Neural cell (in vitro differentiated cells): ENCODE measurements around the gene LRIG1. TPM values are rescaled to one million over a fixed set of nuclear protein-coding genes. Genes with fewer than 3 reads are reported as not detected.

Experiments used
- H2AFZ ChIP-seq: fragments of 200-600, 300-800 bp; sonication (generic), shearing (Covaris generic); 2 replicates; pipeline ENCODE4 v1.6.0; 2014; ENCODE audit warnings: low read depth, mild to moderate bottlenecking, antibody characterized with exemption, low read length, moderate library complexity
- H3F3A ChIP-seq: fragments of 200-600 bp; shearing (Covaris generic); 2 replicates; pipeline ENCODE4 v1.6.1; 2016; ENCODE audit warnings: mild to moderate bottlenecking, moderate library complexity, mixed read lengths, antibody characterized with exemption, low read length; ENCODE audit not compliant: insufficient read depth, poor library complexity, severe bottlenecking
- H3K27ac ChIP-seq: fragments of 200-600, 300-800 bp; sonication (generic), shearing (Covaris generic); 2 replicates; pipeline ENCODE4 v1.5.1; 2014; ENCODE audit warnings: mild to moderate bottlenecking, low read length, moderate library complexity
- H3K27me3 ChIP-seq: fragments of 300-800, 200-600 bp; sonication (generic), shearing (Covaris generic); 2 replicates; pipeline ENCODE4 v1.6.0; 2014; ENCODE audit warnings: mild to moderate bottlenecking, low read depth, low read length, moderate library complexity; ENCODE audit not compliant: insufficient read depth
- H3K36me3 ChIP-seq: fragments of 300-800, 200-600 bp; sonication (generic), shearing (Covaris generic); 2 replicates; pipeline ENCODE4 v1.5.1; 2014; ENCODE audit warnings: mild to moderate bottlenecking, antibody characterized with exemption, low read length, moderate library complexity; ENCODE audit not compliant: insufficient read depth
- H3K4me2 ChIP-seq: fragments of 300-800, 200-600 bp; sonication (generic), shearing (Covaris generic); 2 replicates; pipeline ENCODE4 v1.6.0; 2014; ENCODE audit warnings: mild to moderate bottlenecking, low read length
- H3K4me3 ChIP-seq: fragments of 300-800, 200-600 bp; sonication (generic), shearing (Covaris generic); 2 replicates; pipeline ENCODE4 v1.5.1; 2014; ENCODE audit warnings: mild to moderate bottlenecking, low read length, moderate library complexity
- H3K79me2 ChIP-seq: fragments of 200-600 bp; shearing (Covaris generic); replicated peaks from 2 replicates; pipeline ENCODE4 v1.6.0; 2014; ENCODE audit warnings: mild to moderate bottlenecking, low read length, moderate library complexity; ENCODE audit not compliant: insufficient read depth
- H3K9ac ChIP-seq: fragments of 300-800, 200-600 bp; sonication (generic), shearing (Covaris generic); 2 replicates; pipeline ENCODE4 v1.6.1; 2016; ENCODE audit warnings: mild to moderate bottlenecking, low read length, mixed read lengths
- H3K9me2 ChIP-seq: fragments of 200-600 bp; shearing (Covaris generic); 2 replicates; pipeline ENCODE4 v1.6.1; 2016; ENCODE audit warnings: mild to moderate bottlenecking, low read length, mixed read lengths; ENCODE audit not compliant: insufficient read depth
- H3K9me3 ChIP-seq: fragments of 200-600, 300-800 bp; sonication (generic), shearing (Covaris generic); 2 replicates; pipeline ENCODE4 v1.6.1; 2016; ENCODE audit warnings: mild to moderate bottlenecking, mixed run types, low read length, moderate library complexity, mixed read lengths
- H4K20me1 ChIP-seq: fragments of 200-600 bp; shearing (Covaris generic); 2 replicates; pipeline ENCODE4 v1.6.1; 2016; ENCODE audit warnings: mild to moderate bottlenecking, mixed run types; ENCODE audit not compliant: insufficient read depth
- CTCF ChIP-seq: fragments of 450-650 bp; IDR thresholded peaks from 2 replicates; pipeline ENCODE4 v1.5.1; 2014; ENCODE audit warnings: antibody characterized with exemption, mild to moderate bottlenecking, moderate library complexity; ENCODE audit not compliant: poor library complexity, severe bottlenecking
- EP300 ChIP-seq: fragments of 450-650 bp; conservative IDR thresholded peaks from 2 replicates; pipeline ENCODE4 v1.6.1; 2014; ENCODE audit warnings: antibody characterized with exemption, mild to moderate bottlenecking, moderate library complexity; ENCODE audit not compliant: poor library complexity, severe bottlenecking
- EZH2 ChIP-seq: fragments of 200-600, 300-800 bp; shearing (Covaris generic), sonication (generic); IDR thresholded peaks from 2 replicates; pipeline ENCODE4 v1.6.1; 2014; ENCODE audit warnings: antibody characterized with exemption, low read length, borderline replicate concordance, mild to moderate bottlenecking; ENCODE audit not compliant: insufficient read depth, poor library complexity, severe bottlenecking
- MXI1 ChIP-seq: fragments of 450-650 bp; conservative IDR thresholded peaks from 2 replicates; pipeline ENCODE4 v1.6.1; 2014; ENCODE audit warnings: antibody characterized with exemption, mild to moderate bottlenecking; ENCODE audit not compliant: poor library complexity, severe bottlenecking
- POLR2AphosphoS5 ChIP-seq: IDR thresholded peaks from 2 replicates; pipeline ENCODE4 v1.6.1; 2012
- RAD21 ChIP-seq: fragments of 450-650 bp; conservative IDR thresholded peaks from 2 replicates; pipeline ENCODE4 v1.6.1; 2014; ENCODE audit warnings: antibody characterized with exemption, mild to moderate bottlenecking, moderate library complexity
- REST ChIP-seq: IDR thresholded peaks from 2 replicates; pipeline ENCODE4 v1.6.1; 2012; ENCODE audit warnings: borderline replicate concordance
- SMC3 ChIP-seq: fragments of 450-650 bp; conservative IDR thresholded peaks from 2 replicates; pipeline ENCODE4 v1.6.1; 2014; ENCODE audit warnings: antibody characterized with exemption, mild to moderate bottlenecking, moderate library complexity; ENCODE audit not compliant: poor library complexity
- TAF1 ChIP-seq: IDR thresholded peaks from 2 replicates; pipeline ENCODE4 v1.6.1; 2012; ENCODE audit warnings: low read depth
- polyA plus RNA-seq: library from polyadenylated mRNA; depleted of rRNA; stranded (reverse); fragments of >200 nt; gene quantifications from 2 replicates; pipeline ENCODE4 v1.2.3, GENCODE V29; 2014

The LRIG1 gene
- polyA plus RNA-seq, 1 donor from 2014 or later: 7.1 TPM

GRCh38 chr3:66454464-66454859 is 46.4 kb downstream of the LRIG1 start:
- Histone ChIP-seq H2AFZ (no peak overlapping the region), H3K4me2 (no peak overlapping the region), H3K36me3 (no peaks in the 10 kb centered on the region), H3K9me3 (no peaks in the 10 kb centered on the region), H3K9ac (no peak overlapping the region), H3F3A (no peaks in the 10 kb centered on the region), H4K20me1 (no peaks in the 10 kb centered on the region), H3K9me2 (no peaks in the 10 kb centered on the region), H3K4me3 (no peak overlapping the region), H3K79me2 (no peaks in the 10 kb centered on the region), H3K27ac (no peak overlapping the region), H3K27me3 (no peaks in the 10 kb centered on the region)
- TF ChIP-seq REST: no peak
- no peak for TF ChIP-seq TAF1
- TF ChIP-seq EP300: no peak
- no peak for TF ChIP-seq EZH2
- TF ChIP-seq MXI1: no peak
- no peak for TF ChIP-seq RAD21
- TF ChIP-seq SMC3: no peak
- TF ChIP-seq POLR2AphosphoS5: no peak
- TF ChIP-seq CTCF: no peak

GRCh38 chr3:66453651-66454463 is 47.0 kb downstream of the LRIG1 start:
- H3K27ac ChIP-seq: no peak overlapping the region
- H3K9ac ChIP-seq: no peak overlapping the region
- no peak overlapping the region for H2AFZ ChIP-seq
- no peaks in the 10 kb centered on the region for H3K79me2 ChIP-seq
- no peaks in the 10 kb centered on the region for H3K9me2 ChIP-seq
- H3K27me3 ChIP-seq: no peaks in the 10 kb centered on the region
- H3F3A ChIP-seq: no peaks in the 10 kb centered on the region
- H3K36me3 ChIP-seq: no peaks in the 10 kb centered on the region
- TF ChIP-seq TAF1 (no peak), RAD21 (no peak), EZH2 (no peak), POLR2AphosphoS5 (no peak), EP300 (no peak), CTCF (no peak), SMC3 (no peak), MXI1 (no peak), REST (no peak)
- H3K9me3 ChIP-seq: no peaks in the 10 kb centered on the region
- H3K4me3 ChIP-seq: no peak overlapping the region
- no peaks in the 10 kb centered on the region for H4K20me1 ChIP-seq
- no peak overlapping the region for H3K4me2 ChIP-seq
